ENCODE results near the gene RBBP8.

RBBP8 gene

GRCh38 chr18:23071285-23071684 is 138.2 kb downstream of the RBBP8 start:
- peak; percentile 60 for DNase-seq (ENCODE audit: insufficient read length, low spot score)
- TF ChIP-seq SPI1 (IDR thresholded peaks at IDR 0.05; ENCODE audit: low read depth, low read length): peak; percentile 38
- peak; percentile 31; the same call in 1 of the 2 replicates for TF ChIP-seq POLR2A (IDR thresholded peaks at IDR 0.05; ENCODE audit: low read depth, low read length)
- TF ChIP-seq PAX5 (IDR thresholded peaks at IDR 0.05; ENCODE audit: insufficient read depth, low read length, severe bottlenecking): no peak
- peak; percentile 92 for FAIRE-seq

GRCh38 chr18:23072079-23072478 is 139.0 kb downstream of the RBBP8 start:
- no peak for DNase-seq (ENCODE audit: insufficient read length, low spot score)

GRCh38 chr18:23073996-23074606 is 141.0 kb downstream of the RBBP8 start:
- FAIRE-seq (no peak), DNase-seq (ENCODE audit: insufficient read length, low spot score) (no peak)
- TF ChIP-seq TAF1 (IDR thresholded peaks at IDR 0.05; ENCODE audit: low read depth, low read length) (no peak), SPI1 (IDR thresholded peaks at IDR 0.05; ENCODE audit: low read depth, low read length) (no peak), PAX5 (IDR thresholded peaks at IDR 0.05; ENCODE audit: insufficient read depth, low read length, severe bottlenecking) (no peak), POLR2A (IDR thresholded peaks at IDR 0.05; ENCODE audit: low read depth, low read length) (no peak), POU2F2 (IDR thresholded peaks at IDR 0.05; ENCODE audit: low read depth, low read length) (no peak)

More at GRCh38 chr18:23072079-23072478, 139.0 kb downstream of the RBBP8 start:
- no peak for FAIRE-seq
- TF ChIP-seq SPI1 (IDR thresholded peaks at IDR 0.05; ENCODE audit: low read depth, low read length) (no peak), POU2F2 (IDR thresholded peaks at IDR 0.05; ENCODE audit: low read depth, low read length) (no peak), POLR2AphosphoS5 (IDR thresholded peaks at IDR 0.05; ENCODE audit: low read depth, low read length) (no peak), PAX5 (IDR thresholded peaks at IDR 0.05; ENCODE audit: insufficient read depth, low read length, severe bottlenecking) (no peak), POLR2A (IDR thresholded peaks at IDR 0.05; ENCODE audit: low read depth, low read length) (no peak), TAF1 (IDR thresholded peaks at IDR 0.05; ENCODE audit: low read depth, low read length) (no peak)
